CD4-positive, alpha-beta T cell treated with Interleukin-4 for 1 hour (primary cell): ENCODE results near the gene MX1.

Experiments
- DNase-seq, 2 donors: peaks; one replicate each; pipeline ENCODE4 v3.0.0-alpha.2; 2020 to 2022

Gene MX1

DNA sequence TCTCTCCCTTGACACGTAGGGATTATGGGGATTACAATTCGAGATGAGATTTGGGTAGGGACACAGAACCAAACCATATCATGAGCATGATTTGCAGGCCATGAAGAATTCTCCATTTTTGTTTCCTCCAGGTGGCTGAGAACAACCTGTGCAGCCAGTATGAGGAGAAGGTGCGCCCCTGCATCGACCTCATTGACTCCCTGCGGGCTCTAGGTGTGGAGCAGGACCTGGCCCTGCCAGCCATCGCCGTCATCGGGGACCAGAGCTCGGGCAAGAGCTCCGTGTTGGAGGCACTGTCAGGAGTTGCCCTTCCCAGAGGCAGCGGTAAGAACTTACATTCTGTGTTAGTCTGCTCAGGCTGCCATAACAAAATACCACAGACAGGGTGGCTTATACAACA lies 9.7 kb downstream of the MX1 start:
- DNase-seq = no peak

DNA sequence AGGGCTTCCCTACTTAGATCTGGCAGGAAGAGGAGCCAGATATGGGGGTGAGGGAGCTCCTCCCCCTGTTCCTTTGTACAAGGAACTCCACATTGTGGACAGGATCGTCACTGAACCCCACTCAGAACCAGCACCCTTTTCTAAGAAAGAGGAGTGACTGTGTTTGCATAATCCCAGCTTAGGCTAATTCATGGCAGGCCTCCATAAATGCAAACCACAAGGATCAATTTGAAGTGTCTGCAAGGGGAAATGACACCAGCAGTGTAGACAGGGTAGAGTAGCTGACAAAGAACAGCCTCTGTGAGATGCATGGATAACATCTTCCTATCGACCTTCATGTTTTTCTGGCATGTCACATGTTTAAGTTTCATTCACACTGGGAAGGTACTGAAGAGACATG lies 11.7 kb downstream of the MX1 start:
- DNase-seq = no peak

- no peak for DNase-seq
These were observed 12.5 kb downstream of the MX1 start for GRCh38 chr21:41438425-41439113.

DNA sequence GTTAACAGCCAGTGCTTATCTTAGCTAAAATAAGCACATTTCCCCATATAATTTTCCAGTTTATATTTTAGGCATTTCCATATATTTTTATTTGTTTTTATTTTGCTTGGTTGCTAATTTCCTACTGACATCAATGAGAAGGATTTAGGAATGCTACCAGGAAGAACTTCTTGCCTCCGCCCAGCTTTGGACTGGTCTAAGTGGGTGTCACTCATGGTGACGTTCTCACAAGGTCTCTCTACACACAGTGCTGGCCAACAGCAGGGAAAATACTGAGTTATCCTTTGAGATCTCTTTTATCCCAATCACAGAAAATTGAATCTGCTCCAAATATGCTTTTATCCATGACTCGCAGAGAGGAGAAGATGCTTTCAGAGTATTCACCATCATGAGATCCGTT lies 13.2 kb downstream of the MX1 start:
- DNase-seq = no peak

GRCh38 chr21:41441546-41441945 lies 15.5 kb downstream of the MX1 start:
- no peak for DNase-seq

DNA sequence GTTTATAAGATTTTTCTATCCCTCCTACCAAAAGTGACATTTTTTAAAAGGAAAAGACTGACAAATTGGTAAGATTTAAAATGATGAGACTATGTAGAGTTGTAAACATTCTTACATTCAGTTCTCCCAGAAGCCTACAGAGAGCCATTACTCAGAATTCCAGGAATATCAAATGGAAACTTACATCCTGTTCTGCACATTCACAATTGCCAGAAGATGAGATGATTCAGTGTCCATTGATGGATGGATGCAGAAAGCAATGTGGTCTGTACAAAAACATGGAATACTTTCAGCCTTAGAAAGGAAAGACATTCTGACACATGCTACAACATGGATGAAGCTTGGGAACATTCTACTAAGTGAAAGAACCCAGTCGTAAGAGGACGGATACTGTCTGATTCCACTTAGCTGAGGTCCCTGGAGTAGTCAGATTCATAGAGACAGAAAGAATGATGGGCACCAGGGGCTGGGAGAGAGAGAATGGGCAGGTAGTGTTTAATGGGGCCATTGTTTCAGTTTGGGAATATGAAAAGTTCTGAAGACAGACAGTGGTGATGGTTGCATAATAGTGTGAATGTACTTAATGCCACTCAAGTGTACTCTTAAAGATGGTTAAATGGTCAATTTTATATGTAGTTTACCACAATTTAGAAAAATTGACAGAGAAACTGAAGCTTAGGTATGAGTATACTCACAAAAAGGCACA lies 16.6 kb downstream of the MX1 start:
- DNase-seq = no peak

DNA sequence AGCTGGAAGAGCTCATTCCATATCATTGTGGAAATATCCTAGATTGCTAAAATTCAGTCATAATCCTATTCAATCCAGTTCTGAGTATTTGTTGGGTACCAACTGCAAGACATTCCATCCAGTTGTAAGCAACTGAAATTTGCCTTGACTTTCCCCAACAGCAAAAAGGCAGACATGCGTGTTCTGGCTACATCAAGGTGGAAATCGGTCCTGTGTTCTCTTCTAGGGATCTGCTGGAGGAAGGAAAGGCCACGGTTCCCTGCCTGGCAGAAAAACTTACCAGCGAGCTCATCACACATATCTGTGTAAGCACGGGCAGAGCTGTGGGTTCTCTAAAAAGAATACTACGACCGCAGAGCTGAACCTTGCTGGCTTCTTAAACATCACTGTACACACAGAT lies 17.5 kb downstream of the MX1 start:
- no peak for DNase-seq

GRCh38 chr21:41444703-41445464 lies 18.8 kb downstream of the MX1 start:
- no peak for DNase-seq

GRCh38 chr21:41445465-41445862 lies 19.4 kb downstream of the MX1 start:
- DNase-seq = no peak

- DNase-seq = no peak
These were observed 20.5 kb downstream of the MX1 start for GRCh38 chr21:41446586-41446985.

DNA sequence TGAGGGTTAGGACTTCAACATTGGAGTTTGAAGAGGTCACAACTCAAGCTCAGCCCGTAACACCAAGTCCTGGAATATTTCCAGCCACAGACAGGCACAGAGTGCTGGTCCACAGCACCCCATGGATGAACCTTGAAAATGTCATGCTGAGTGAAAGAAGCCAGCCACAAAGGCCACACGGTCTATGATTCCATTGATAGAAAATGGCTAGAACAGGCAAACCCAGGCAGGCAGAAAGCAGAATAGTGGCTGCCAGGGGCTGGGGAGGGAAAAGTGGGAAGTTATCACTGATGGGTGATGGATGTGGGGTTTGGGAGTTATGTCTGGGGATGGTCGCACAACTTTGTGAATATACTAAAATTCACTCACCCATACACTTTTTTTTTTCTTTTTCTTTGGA lies 21.3 kb downstream of the MX1 start:
- DNase-seq = no peak

- no peak for DNase-seq
These were observed 23.6 kb downstream of the MX1 start for GRCh38 chr21:41449613-41450012.

DNA sequence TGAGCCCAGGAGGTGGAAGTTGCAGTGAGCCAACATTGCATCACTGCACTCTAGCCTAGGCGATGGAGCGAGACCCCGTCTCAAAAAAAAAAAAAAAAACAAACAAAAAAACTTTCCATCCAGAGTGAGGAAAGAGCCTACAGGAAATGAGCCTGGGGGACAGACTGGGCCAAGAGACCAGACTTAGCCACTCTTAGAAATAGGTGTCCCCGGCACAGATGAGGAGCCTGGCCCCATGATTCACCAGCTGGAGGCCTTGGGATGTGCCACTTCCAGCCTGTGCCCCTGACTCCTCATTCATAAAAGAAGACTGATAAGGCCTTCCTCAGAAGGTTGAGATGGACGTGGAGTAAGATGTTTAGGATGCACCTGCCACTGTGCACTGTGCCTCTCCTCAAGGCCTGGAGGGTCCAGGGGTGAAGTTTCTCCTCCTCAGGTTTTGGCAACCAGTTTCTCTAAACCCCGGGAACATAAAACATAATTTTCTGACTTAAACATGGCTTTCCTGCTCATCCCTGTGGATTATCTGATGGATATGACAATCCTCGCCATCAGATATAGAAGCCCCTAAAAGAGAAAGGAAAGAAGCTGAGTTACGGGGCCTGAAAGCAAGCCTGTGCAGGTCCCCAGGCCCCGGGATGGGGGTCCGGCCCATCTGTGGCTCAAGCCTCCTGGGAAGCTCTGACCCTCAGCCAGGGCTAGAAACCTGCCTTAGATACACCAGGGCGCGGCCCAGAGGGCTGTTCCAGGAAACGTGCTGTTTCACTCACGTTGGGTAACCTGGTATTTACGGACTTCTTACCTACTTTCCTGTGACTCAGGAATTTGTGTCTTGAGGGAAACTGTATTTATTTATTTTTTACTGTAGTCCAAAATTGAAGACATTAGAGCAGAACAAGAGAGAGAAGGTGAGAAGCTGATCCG lies 26.0 kb downstream of the MX1 start:
- no peak for DNase-seq

DNA sequence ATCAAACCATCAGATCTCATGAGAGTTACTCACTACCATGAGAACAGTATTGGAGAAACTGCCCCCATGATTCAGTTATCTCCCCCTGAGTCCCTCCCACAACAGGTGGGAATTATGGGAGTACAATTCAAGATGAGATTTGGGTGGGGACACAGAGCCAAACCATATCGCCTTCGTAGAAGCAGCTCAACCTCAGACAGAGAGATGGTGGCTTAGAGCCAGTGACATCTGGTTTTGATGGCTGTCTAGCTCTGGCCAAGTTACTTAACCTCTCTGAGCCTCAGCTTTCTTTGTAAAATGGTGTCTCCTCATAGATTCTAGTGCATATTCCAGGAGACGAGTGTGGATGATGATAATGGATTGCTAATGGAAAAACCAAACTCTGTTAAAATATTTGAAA lies 27.2 kb downstream of the MX1 start:
- no peak for DNase-seq

GRCh38 chr21:41453761-41454160 lies 27.7 kb downstream of the MX1 start:
- DNase-seq = no peak

DNA sequence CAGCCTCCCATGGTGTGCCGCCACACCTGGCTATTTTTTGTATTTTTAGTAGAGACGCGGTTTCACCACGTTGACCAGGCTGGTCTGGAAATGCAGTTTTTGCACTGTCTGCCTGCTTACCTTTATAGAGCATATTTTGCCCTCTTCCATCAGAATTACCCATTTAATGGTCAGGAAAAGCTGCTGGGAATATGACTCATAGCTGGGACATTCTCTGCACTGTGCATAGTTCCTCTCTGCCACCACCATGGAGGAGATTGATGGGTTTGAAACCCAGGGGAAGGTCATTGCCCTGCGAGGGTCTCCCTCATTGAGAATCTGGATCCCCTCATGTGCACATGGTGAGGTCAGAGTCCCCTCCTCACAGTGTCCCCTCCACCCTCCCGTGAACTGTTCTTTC lies 32.1 kb downstream of the MX1 start:
- no peak for DNase-seq

GRCh38 chr21:41458559-41458958 lies 32.5 kb downstream of the MX1 start:
- no peak for DNase-seq

- no peak for DNase-seq
These were observed 34.0 kb downstream of the MX1 start for GRCh38 chr21:41459884-41460534.

- peak; percentile 56 to 63 for DNase-seq
These were observed 34.8 kb downstream of the MX1 start for GRCh38 chr21:41460578-41461527.

- no peak for DNase-seq
These were observed 39.2 kb downstream of the MX1 start for GRCh38 chr21:41465176-41465781.
